ENCODE data around the gene SETD3. TPM values are rescaled to one million over a fixed set of nuclear protein-coding genes. Genes with fewer than 3 reads are reported as not detected.
A peak's percentile ranks its signal among the peaks of the same experiment; 100 is the strongest.

Gene SETD3
- total and polyA plus RNA-seq, 2 experiments from 2014 or later, result 43.3 to 54.6 TPM

DNA sequence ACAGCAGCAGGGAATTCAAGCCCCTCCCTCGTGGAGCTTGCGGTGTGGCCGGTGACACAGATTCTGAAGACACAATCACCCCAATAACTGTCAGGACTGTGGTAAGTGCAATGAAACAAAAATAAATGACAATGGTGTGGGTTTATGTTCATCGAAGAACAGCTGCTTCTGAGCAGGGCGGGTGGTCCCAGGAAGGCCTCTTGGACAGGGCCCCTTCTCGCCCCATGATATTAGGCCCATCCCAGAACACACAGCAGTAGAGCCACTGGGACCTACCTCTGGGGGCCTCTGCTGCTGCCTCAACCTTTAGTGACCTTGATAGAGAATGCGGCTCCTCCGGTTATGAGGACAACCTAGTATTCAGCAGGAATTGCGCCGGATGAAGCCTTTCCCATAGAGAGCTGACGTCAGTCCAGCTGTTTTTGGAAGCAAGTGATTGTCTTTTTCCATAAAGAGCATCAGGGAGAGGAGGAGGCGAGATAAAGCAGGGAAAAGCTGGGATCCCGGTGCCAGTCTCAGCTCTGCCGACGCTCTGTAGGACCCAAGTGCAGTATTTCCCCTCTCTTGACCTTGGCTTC, 124.5 kb downstream of the SETD3 start:
- Histone ChIP-seq H3K9me3 (ENCODE audit: low read depth) (no peaks in the 10 kb centered on the region), H3K79me2 (ENCODE audit: insufficient read depth) (no peaks in the 10 kb centered on the region), H3K9me2 (ENCODE audit: insufficient read depth) (no peaks in the 10 kb centered on the region), H3F3A (ENCODE audit: insufficient read depth) (no peaks in the 10 kb centered on the region), H3K9ac (no peak overlapping the region), H4K20me1 (ENCODE audit: insufficient read depth) (no peaks in the 10 kb centered on the region), H3K4me1 (ENCODE audit: insufficient read depth) (no peaks in the 10 kb centered on the region), H2AFZ (no peak overlapping the region), H3K27me3 (replicated peaks; ENCODE audit: insufficient read depth) (peaks cover 3% of the 10 kb centered on the region; the same call in 1 of the 2 replicates), H3K36me3 (ENCODE audit: low read depth) (no peaks in the 10 kb centered on the region), H3K4me2 (ENCODE audit: unreplicated experiment) (no peak overlapping the region), H3K4me3 (no peak overlapping the region), H3K27ac (no peak overlapping the region)
- no peak for DNase-seq
- 79 to 85% methylated on average over 15 of the region's 15 CpGs for whole genome bisulfite sequencing, 2 experiments (ENCODE audit: low coverage in 1 of 2, low lambda C conversion rate in 2 of 2, missing lambda C conversion rate in 2 of 2)
- no peak for TF ChIP-seq EZH2phosphoT487 (IDR thresholded peaks at IDR 0.05; ENCODE audit: insufficient read depth, low read depth)
- TF ChIP-seq EZH2 (IDR thresholded peaks at IDR 0.05; ENCODE audit: insufficient read depth, poor library complexity, severe bottlenecking), result no peak
- in situ Hi-C loops (cut with MboI), result no loop called here

GRCh38 chr14:99354166-99354875, 126.3 kb downstream of the SETD3 start:
- Histone ChIP-seq H3K4me2 (ENCODE audit: unreplicated experiment) (no peak overlapping the region), H3K4me1 (ENCODE audit: insufficient read depth) (no peaks in the 10 kb centered on the region), H4K20me1 (ENCODE audit: insufficient read depth) (no peaks in the 10 kb centered on the region), H3K9me3 (ENCODE audit: low read depth) (no peaks in the 10 kb centered on the region), H3K79me2 (ENCODE audit: insufficient read depth) (no peaks in the 10 kb centered on the region), H3F3A (ENCODE audit: insufficient read depth) (no peaks in the 10 kb centered on the region), H3K4me3 (no peak overlapping the region), H2AFZ (no peak overlapping the region), H3K36me3 (ENCODE audit: low read depth) (no peaks in the 10 kb centered on the region), H3K9ac (no peak overlapping the region), H3K27ac (no peak overlapping the region), H3K9me2 (ENCODE audit: insufficient read depth) (no peaks in the 10 kb centered on the region), H3K27me3 (replicated peaks; ENCODE audit: insufficient read depth) (peaks cover 4% of the 10 kb centered on the region)
- in situ Hi-C loops (cut with MboI), result no loop called here
- no peak for DNase-seq
- no peak for TF ChIP-seq EZH2phosphoT487 (IDR thresholded peaks at IDR 0.05; ENCODE audit: insufficient read depth, low read depth)
- TF ChIP-seq EZH2 (IDR thresholded peaks at IDR 0.05; ENCODE audit: insufficient read depth, poor library complexity, severe bottlenecking), result no peak
- 40 to 47% methylated on average over 6 to 7 of the region's 7 CpGs for WGBS, 2 experiments (ENCODE audit: low coverage in 1 of 2, low lambda C conversion rate in 2 of 2, missing lambda C conversion rate in 2 of 2)

- Histone ChIP-seq H3K4me1 (ENCODE audit: insufficient read depth) (no peaks in the 10 kb centered on the region), H3K79me2 (ENCODE audit: insufficient read depth) (no peaks in the 10 kb centered on the region), H3K4me3 (no peak overlapping the region), H2AFZ (no peak overlapping the region), H3K36me3 (ENCODE audit: low read depth) (no peaks in the 10 kb centered on the region), H3K9me2 (ENCODE audit: insufficient read depth) (no peaks in the 10 kb centered on the region), H3K27ac (no peak overlapping the region), H4K20me1 (ENCODE audit: insufficient read depth) (no peaks in the 10 kb centered on the region), H3F3A (ENCODE audit: insufficient read depth) (no peaks in the 10 kb centered on the region), H3K27me3 (replicated peaks; ENCODE audit: insufficient read depth) (peaks cover 4% of the 10 kb centered on the region), H3K4me2 (ENCODE audit: unreplicated experiment) (no peak overlapping the region), H3K9ac (no peak overlapping the region), H3K9me3 (ENCODE audit: low read depth) (no peaks in the 10 kb centered on the region)
- in situ Hi-C loops (cut with MboI), result no loop called here
- no peak for TF ChIP-seq EZH2phosphoT487 (IDR thresholded peaks at IDR 0.05; ENCODE audit: insufficient read depth, low read depth)
- no peak for TF ChIP-seq EZH2 (IDR thresholded peaks at IDR 0.05; ENCODE audit: insufficient read depth, poor library complexity, severe bottlenecking)
- 77 to 81% methylated on average over 26 of the region's 26 CpGs for WGBS, 2 experiments (ENCODE audit: low coverage in 1 of 2, low lambda C conversion rate in 2 of 2, missing lambda C conversion rate in 2 of 2)
- no peak for DNase-seq
Observed at GRCh38 chr14:99352688-99353280, 127.9 kb downstream of the SETD3 start.

DNA sequence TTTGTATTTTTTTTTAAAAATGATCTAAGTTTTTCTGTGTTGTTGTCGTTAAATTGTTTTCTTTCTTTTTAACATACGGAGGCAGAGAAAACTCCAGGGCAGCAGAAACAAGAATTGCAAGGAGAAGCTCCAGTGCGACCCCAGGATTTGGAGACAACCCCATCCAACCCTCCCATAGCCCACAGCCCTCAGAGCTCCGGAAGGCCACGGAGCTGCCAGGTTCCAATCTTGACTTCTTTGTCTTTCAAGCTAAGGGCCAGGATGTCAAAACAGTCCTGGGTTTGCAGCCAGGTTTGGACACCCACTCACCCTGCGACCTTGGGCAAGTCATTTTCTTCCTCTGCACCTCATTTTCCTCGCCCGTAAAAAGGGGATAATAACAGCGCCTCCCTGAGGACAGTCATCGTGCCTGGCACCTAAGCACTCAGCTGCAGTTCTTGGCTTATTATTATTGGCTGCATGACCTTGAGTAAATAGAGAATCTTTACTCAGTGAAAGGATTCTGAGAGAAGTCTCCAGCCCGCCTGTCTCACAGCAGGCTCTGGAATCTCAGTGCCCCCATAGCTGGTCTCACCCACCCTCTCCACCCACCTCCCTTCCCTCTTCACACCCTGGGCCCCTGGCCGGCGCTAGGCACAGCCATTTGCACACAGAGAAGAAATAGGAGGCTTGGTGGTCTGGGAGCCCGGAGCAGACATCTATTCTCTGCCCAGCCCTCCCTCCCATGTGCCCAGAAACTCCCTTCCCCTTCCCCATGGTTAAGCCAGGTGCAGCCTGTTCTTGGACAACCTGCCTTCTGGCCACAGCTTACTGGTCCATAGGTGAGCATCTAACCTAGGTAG, 129.3 kb downstream of the SETD3 start:
- no peaks in the 10 kb centered on the region for H3K9me2 ChIP-seq (ENCODE audit: insufficient read depth)
- H3K4me3 ChIP-seq, result no peak overlapping the region
- WGBS, 2 experiments (ENCODE audit: low coverage in 1 of 2, low lambda C conversion rate in 2 of 2, missing lambda C conversion rate in 2 of 2), result 16% methylated on average over 14 of the region's 14 CpGs
- in situ Hi-C loops (cut with MboI), result no loop called here
- no peaks in the 10 kb centered on the region for H3F3A ChIP-seq (ENCODE audit: insufficient read depth)
- TF ChIP-seq EZH2phosphoT487 (IDR thresholded peaks at IDR 0.05; ENCODE audit: insufficient read depth, low read depth) (no peak), EZH2 (IDR thresholded peaks at IDR 0.05; ENCODE audit: insufficient read depth, poor library complexity, severe bottlenecking) (no peak)
- H2AFZ ChIP-seq, result no peak overlapping the region
- H3K4me1 ChIP-seq (ENCODE audit: insufficient read depth), result no peaks in the 10 kb centered on the region
- H3K9ac ChIP-seq, result no peak overlapping the region
- H4K20me1 ChIP-seq (ENCODE audit: insufficient read depth), result no peaks in the 10 kb centered on the region
- H3K79me2 ChIP-seq (ENCODE audit: insufficient read depth), result no peaks in the 10 kb centered on the region
- no peak overlapping the region for H3K4me2 ChIP-seq (ENCODE audit: unreplicated experiment)
- no peak overlapping the region for H3K27ac ChIP-seq
- H3K36me3 ChIP-seq (ENCODE audit: low read depth), result no peaks in the 10 kb centered on the region
- H3K9me3 ChIP-seq (ENCODE audit: low read depth), result no peaks in the 10 kb centered on the region
- peak; percentile 5 for DNase-seq
- peaks cover 4% of the 10 kb centered on the region for H3K27me3 ChIP-seq (replicated peaks; ENCODE audit: insufficient read depth)

Measured in GM23248 (cell line).